Body of pancreas (tissue), 4 donors: ENCODE data around the gene DYNC1LI2. TPM values are rescaled to one million over a fixed set of nuclear protein-coding genes. Genes with fewer than 3 reads are reported as not detected.

Source experiments
- ATAC-seq: fragments of 150-250 bp; one replicate; pipeline ENCODE4 v1.9.1; 2016
- DNase-seq, 4 donors: peaks; one replicate each; pipeline ENCODE4 v3.0.0-alpha.2; 2019
- H3K27ac ChIP-seq, 4 donors: fragments of 200-600 bp; sonication (generic); 1 replicate in 3 of 4; 2 replicates in 1 of 4; pipeline versions ENCODE4 v1.5.1 to v1.6.1; 2016 to 2019; ENCODE audit warnings: mild to moderate bottlenecking in 1 of 4, mixed read lengths in 1 of 4, moderate library complexity in 1 of 4
- H3K27me3 ChIP-seq, 2 donors: fragments of 200-600 bp; sonication (generic); one replicate each; pipeline ENCODE4 v1.6.0; 2016; ENCODE audit warnings: mild to moderate bottlenecking in 1 of 2
- H3K36me3 ChIP-seq, 2 donors: fragments of 200-600 bp; sonication (generic); replicated peaks in 1 of 2; 2 replicates each; pipeline ENCODE4 v1.5.1; 2016; ENCODE audit warnings: low read depth in 2 of 2; ENCODE audit not compliant: insufficient read depth in 1 of 2
- H3K4me1 ChIP-seq: fragments of 200-600 bp; sonication (generic); one replicate; pipeline ENCODE4 v1.6.0; 2016
- H3K4me3 ChIP-seq, 2 donors: fragments of 200-600 bp; sonication (generic); 1 replicate in 1 of 2; 2 replicates in 1 of 2; pipeline ENCODE4 v1.5.1; 2016 to 2019
- H3K9me3 ChIP-seq, 3 donors: fragments of 200-600 bp; sonication (generic); 1 replicate in 2 of 3; 2 replicates in 1 of 3; pipeline ENCODE4 v1.5.1; 2016
- POLR2A ChIP-seq, 3 donors: fragments of 450-650 bp; IDR thresholded peaks; one replicate each; pipeline ENCODE4 v1.6.1; 2016; ENCODE audit warnings: antibody characterized with exemption in 3 of 3, mild to moderate bottlenecking in 2 of 3
- WGBS, 2 donors: methylation state at CpG; one replicate each; pipeline ENCODE4 v1.1.5; 2017; 5-methylcytosine and 5-hydroxymethylcytosine counted together
- intact Hi-C: fragments of 100-400 bp; cut with DNase I; formaldehyde crosslinking; loops from one replicate; pipeline ENCODE4 v1.15.1; 2023
- total RNA-seq, 2 donors: library from RNA; depleted of rRNA; stranded (reverse); fragments of >200 nt; gene quantifications; one replicate each; pipeline ENCODE4 v1.1.0, GENCODE V29; 2016
- TF ChIP-seq, protein P1 (sequence below), 7 experiments: fragments of 450-650 bp in 4 of 7; fragments of 200-600 bp in 3 of 7; sonication (generic) in 3 of 7; IDR thresholded peaks; one replicate each; pipeline ENCODE4 v1.5.1; 2016 to 2019; ENCODE audit warnings: antibody characterized with exemption in 7 of 7

DYNC1LI2 gene
- total RNA-seq, 2 donors from 2014 or later: 87.3 to 109 TPM

DNA sequence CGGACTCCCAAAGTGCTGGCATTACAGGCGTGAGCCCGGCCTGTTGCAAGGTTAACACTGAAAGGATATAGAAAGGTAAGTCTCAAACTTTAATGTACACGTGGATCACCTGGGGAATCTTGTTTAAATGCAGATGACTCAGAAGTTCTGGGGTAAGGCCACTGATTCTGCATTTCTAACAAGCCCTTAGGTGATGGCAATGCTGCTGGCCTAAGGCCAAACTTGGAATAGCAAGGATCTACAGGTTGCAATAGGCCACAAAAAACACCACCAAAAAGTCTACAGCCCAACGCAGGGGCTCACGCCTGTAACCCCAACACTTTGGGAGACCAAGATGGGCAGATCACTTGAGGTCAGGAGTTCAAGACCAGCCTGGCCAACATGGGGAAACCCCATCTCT, 59.1 kb downstream of the DYNC1LI2 start:
- intact Hi-C loops: no loop called here
- no peaks in the 10 kb centered on the region for H3K36me3 ChIP-seq
- no peak overlapping the region for H3K4me3 ChIP-seq
- 82 to 89% methylated on average over 6 of the region's 6 CpGs for WGBS, 2 donors
- H3K27ac ChIP-seq: no peak overlapping the region
- H3K9me3 ChIP-seq: no peaks in the 10 kb centered on the region
- DNase-seq (no peak), ATAC-seq (no peak)
- peaks cover 37% of the 10 kb centered on the region for H3K4me1 ChIP-seq
- H3K27me3 ChIP-seq: no peaks in the 10 kb centered on the region
- TF ChIP-seq POLR2A (IDR thresholded peaks at IDR 0.05): no peak
- TF ChIP-seq, protein P1, sequence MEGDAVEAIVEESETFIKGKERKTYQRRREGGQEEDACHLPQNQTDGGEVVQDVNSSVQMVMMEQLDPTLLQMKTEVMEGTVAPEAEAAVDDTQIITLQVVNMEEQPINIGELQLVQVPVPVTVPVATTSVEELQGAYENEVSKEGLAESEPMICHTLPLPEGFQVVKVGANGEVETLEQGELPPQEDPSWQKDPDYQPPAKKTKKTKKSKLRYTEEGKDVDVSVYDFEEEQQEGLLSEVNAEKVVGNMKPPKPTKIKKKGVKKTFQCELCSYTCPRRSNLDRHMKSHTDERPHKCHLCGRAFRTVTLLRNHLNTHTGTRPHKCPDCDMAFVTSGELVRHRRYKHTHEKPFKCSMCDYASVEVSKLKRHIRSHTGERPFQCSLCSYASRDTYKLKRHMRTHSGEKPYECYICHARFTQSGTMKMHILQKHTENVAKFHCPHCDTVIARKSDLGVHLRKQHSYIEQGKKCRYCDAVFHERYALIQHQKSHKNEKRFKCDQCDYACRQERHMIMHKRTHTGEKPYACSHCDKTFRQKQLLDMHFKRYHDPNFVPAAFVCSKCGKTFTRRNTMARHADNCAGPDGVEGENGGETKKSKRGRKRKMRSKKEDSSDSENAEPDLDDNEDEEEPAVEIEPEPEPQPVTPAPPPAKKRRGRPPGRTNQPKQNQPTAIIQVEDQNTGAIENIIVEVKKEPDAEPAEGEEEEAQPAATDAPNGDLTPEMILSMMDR (IDR thresholded peaks at IDR 0.05): no peak

DNA sequence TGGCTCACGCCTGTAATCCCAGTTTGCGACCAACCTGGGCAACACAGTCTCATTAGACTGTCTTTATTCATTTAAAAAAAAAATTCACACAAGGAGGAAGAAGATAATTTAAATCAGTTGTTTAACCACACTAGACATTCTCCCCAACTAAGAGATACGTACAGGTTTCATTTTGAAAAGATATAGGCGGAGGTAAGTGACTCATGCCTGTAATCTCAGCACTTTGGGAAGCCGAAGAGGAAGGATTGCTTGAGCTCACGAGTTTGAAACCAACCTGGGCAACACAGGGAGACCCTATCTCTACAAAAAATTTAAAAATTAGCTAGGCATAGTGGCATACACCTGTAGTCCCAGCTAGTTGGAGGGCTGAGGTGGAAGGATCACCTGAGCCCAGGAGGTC, 60.2 kb downstream of the DYNC1LI2 start:
- whole genome bisulfite sequencing, 2 donors: 79 to 88% methylated on average over 6 of the region's 6 CpGs
- H3K27me3 ChIP-seq: no peaks in the 10 kb centered on the region
- H3K27ac ChIP-seq: no peak overlapping the region
- intact Hi-C loops: no loop called here
- no peaks in the 10 kb centered on the region for H3K9me3 ChIP-seq
- ATAC-seq (no peak), DNase-seq (no peak)
- no peaks in the 10 kb centered on the region for H3K36me3 ChIP-seq
- no peak for TF ChIP-seq POLR2A (IDR thresholded peaks at IDR 0.05)
- TF ChIP-seq, protein P1 (IDR thresholded peaks at IDR 0.05): no peak
- H3K4me1 ChIP-seq: peaks cover 35% of the 10 kb centered on the region
- no peak overlapping the region for H3K4me3 ChIP-seq

DNA sequence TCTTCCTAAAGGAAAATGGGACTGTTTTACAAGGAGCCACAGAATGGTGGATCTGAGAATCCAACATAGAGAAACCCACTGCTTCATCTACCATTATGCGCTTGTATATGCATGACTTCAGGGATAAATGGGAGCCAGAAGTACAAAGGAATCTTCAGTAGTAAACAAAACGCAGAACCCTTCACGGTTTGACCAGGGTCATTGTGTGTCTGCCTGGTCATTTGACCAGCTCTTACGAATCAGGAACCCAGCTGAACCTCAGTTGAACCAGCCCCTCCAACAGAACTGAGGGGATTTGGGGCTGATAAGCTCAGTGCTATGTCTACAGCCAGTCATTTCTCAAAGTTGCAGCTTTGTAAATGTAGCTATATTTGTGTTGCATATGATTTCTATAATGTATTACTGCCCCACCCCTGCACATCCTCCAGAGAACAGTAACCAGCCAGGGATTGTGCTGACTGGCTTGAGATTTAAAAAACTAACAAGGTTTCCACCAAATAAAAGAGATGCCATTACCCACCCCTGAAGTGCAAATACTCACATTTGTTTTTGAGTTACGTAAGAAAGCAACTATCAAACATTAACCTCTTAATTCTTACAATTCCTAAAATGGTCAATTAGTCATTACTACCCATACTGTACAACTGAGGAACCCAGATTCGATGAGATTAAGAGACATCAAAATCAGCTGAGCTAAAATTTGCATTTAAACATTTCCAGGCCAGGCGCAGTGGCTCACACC, 61.1 kb downstream of the DYNC1LI2 start:
- Histone ChIP-seq H3K27ac (no peak overlapping the region), H3K36me3 (no peaks in the 10 kb centered on the region), H3K9me3 (no peaks in the 10 kb centered on the region), H3K27me3 (no peaks in the 10 kb centered on the region), H3K4me1 (peaks cover 25% of the 10 kb centered on the region), H3K4me3 (no peak overlapping the region)
- ATAC-seq (no peak), DNase-seq (no peak)
- no peak for TF ChIP-seq POLR2A (IDR thresholded peaks at IDR 0.05)
- TF ChIP-seq, protein P1 (IDR thresholded peaks at IDR 0.05): no peak
- WGBS, 2 donors: 58 to 75% methylated on average over 7 of the region's 7 CpGs
- intact Hi-C loops: no loop called here

DNA sequence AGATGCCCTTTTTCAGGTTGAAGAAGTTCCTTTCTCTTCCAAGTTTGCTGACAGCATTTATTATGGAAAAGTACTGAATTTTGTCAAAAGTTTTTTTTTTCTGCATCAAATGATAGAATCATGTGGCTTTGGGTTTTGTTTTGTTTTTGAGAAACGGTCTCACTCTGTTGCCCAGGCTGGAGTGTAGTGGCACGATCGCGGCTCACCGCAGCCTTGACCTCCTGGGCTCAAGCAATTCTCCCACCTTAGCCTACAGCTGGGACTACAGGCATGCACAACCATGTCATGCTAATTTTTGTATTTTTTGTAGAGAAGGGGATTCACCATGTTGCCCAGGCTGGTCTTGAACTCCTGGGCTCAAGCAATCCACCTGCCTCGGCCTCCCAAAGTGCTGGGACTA, 62.1 kb downstream of the DYNC1LI2 start:
- ATAC-seq (no peak), DNase-seq (no peak)
- Histone ChIP-seq H3K27me3 (no peaks in the 10 kb centered on the region), H3K9me3 (no peaks in the 10 kb centered on the region), H3K4me3 (no peak overlapping the region), H3K27ac (no peak overlapping the region), H3K36me3 (no peaks in the 10 kb centered on the region), H3K4me1 (peaks cover 15% of the 10 kb centered on the region)
- 81 to 86% methylated on average over 6 of the region's 6 CpGs for WGBS, 2 donors
- intact Hi-C loops: no loop called here
- no peak for TF ChIP-seq POLR2A (IDR thresholded peaks at IDR 0.05)
- TF ChIP-seq, protein P1 (IDR thresholded peaks at IDR 0.05): no peak
